Neuronal stem cell (in vitro differentiated cells): ENCODE data around the gene INSR.

Source experiments
- DNase-seq: peaks from one replicate; pipeline ENCODE4 v3.0.0-alpha.2; 2013; ENCODE audit warnings: low spot score
- H2AFZ ChIP-seq: one replicate; pipeline ENCODE4 v1.6.1; 2013; ENCODE audit warnings: mild to moderate bottlenecking, low read length, inconsistent platforms
- H2AK5ac ChIP-seq: 2 replicates; pipeline ENCODE4 v1.6.1; 2013; ENCODE audit warnings: low read depth, mild to moderate bottlenecking, inconsistent platforms, low read length, moderate library complexity, mixed read lengths
- H2BK120ac ChIP-seq: 2 replicates; pipeline ENCODE4 v1.6.1; 2013; ENCODE audit warnings: low read depth, mild to moderate bottlenecking, inconsistent platforms, low read length, moderate library complexity, mixed read lengths
- H2BK12ac ChIP-seq: one replicate; pipeline ENCODE4 v1.6.1; 2013; ENCODE audit warnings: low read length, inconsistent platforms
- H2BK15ac ChIP-seq: 2 replicates; pipeline ENCODE4 v1.6.1; 2013; ENCODE audit warnings: mild to moderate bottlenecking, low read length, inconsistent platforms, mixed read lengths
- H2BK5ac ChIP-seq: one replicate; pipeline ENCODE4 v1.6.1; 2013; ENCODE audit warnings: inconsistent platforms, mild to moderate bottlenecking, low read length, moderate library complexity
- H3K14ac ChIP-seq: one replicate; pipeline ENCODE4 v1.6.1; 2013; ENCODE audit warnings: low read length, inconsistent platforms
- H3K18ac ChIP-seq: 2 replicates; pipeline ENCODE4 v1.6.1; 2013; ENCODE audit warnings: low read length, inconsistent platforms
- H3K23ac ChIP-seq: 2 replicates; pipeline ENCODE4 v1.6.1; 2013; ENCODE audit warnings: low read depth, mild to moderate bottlenecking, mixed read lengths, low read length, inconsistent platforms; ENCODE audit not compliant: poor library complexity
- H3K27ac ChIP-seq: replicated peaks from 3 replicates; pipeline ENCODE4 v1.5.1; 2013; ENCODE audit warnings: low read length, inconsistent platforms
- H3K27me3 ChIP-seq, 3 experiments: 2 replicates each; pipeline ENCODE4 v1.6.1; 2013; ENCODE audit warnings: low read length in 3 of 3, mild to moderate bottlenecking in 2 of 3, inconsistent platforms in 1 of 3, low read depth in 1 of 3, mixed read lengths in 1 of 3, moderate library complexity in 1 of 3; ENCODE audit not compliant: control insufficient read depth in 3 of 3, insufficient read depth in 3 of 3
- H3K36me3 ChIP-seq, 2 donors: replicated peaks in 1 of 2; 2 replicates each; pipeline ENCODE4 v1.6.1; 2013; ENCODE audit warnings: low read length in 2 of 2; ENCODE audit not compliant: control insufficient read depth in 2 of 2, insufficient read depth in 2 of 2
- H3K4ac ChIP-seq: 2 replicates; pipeline ENCODE4 v1.6.1; 2013; ENCODE audit warnings: inconsistent platforms, mild to moderate bottlenecking, low read length, moderate library complexity
- H3K4me1 ChIP-seq, 2 donors: 1 replicate in 1 of 2; 2 replicates in 1 of 2; pipeline ENCODE4 v1.6.1; 2013; ENCODE audit warnings: low read length in 2 of 2, low read depth in 1 of 2; ENCODE audit not compliant: control insufficient read depth in 2 of 2, insufficient read depth in 1 of 2
- H3K4me2 ChIP-seq: one replicate; pipeline ENCODE4 v1.6.1; 2013; ENCODE audit warnings: mild to moderate bottlenecking, low read length, inconsistent platforms; ENCODE audit not compliant: insufficient read depth, poor library complexity, severe bottlenecking
- H3K4me3 ChIP-seq, 2 donors: 2 replicates each; pipeline ENCODE4 v1.5.1; 2013; ENCODE audit warnings: low read length in 2 of 2, mild to moderate bottlenecking in 2 of 2, inconsistent platforms in 1 of 2, moderate library complexity in 1 of 2
- H3K79me1 ChIP-seq: one replicate; pipeline ENCODE4 v1.6.1; 2013; ENCODE audit warnings: low read depth, mild to moderate bottlenecking, inconsistent platforms, low read length, moderate library complexity
- H3K9ac ChIP-seq: one replicate; pipeline ENCODE4 v1.6.1; 2013; ENCODE audit warnings: mild to moderate bottlenecking, low read depth, low read length, inconsistent platforms; ENCODE audit not compliant: poor library complexity
- H3K9me3 ChIP-seq, 2 donors: replicated peaks in 1 of 2; 2 replicates each; pipeline versions ENCODE3 to v1.6.1; 2013; ENCODE audit warnings: low read length in 2 of 2, mild to moderate bottlenecking in 2 of 2, inconsistent platforms in 1 of 2, low read depth in 1 of 2, mixed read lengths in 1 of 2, moderate library complexity in 1 of 2; ENCODE audit not compliant: control insufficient read depth in 2 of 2, insufficient read depth in 1 of 2
- H4K8ac ChIP-seq: one replicate; pipeline ENCODE4 v1.6.1; 2013; ENCODE audit warnings: low read depth, mild to moderate bottlenecking, inconsistent platforms, low read length, moderate library complexity
- H4K91ac ChIP-seq: one replicate; pipeline ENCODE4 v1.6.1; 2013; ENCODE audit warnings: low read length, low read depth, mild to moderate bottlenecking, inconsistent platforms; ENCODE audit not compliant: poor library complexity
- WGBS, 2 donors: extraction: QIAGEN DNeasy Blood & Tissue Kit; methylation state at CpG; one replicate each; pipeline ENCODE4 v1.1.7; 2013; ENCODE audit warnings: missing lambda C conversion rate in 2 of 2, mixed read lengths in 1 of 2; ENCODE audit not compliant: insufficient read length in 2 of 2, insufficient replicate concordance in 1 of 2; ENCODE audit errors: extremely low coverage in 2 of 2; 5-methylcytosine and 5-hydroxymethylcytosine counted together

INSR gene

GRCh38 chr19:7242601-7243258 is 51.5 kb downstream of the INSR start:
- Histone ChIP-seq H3K27ac (no peak overlapping the region), H3K23ac (no peak overlapping the region), H2AFZ (no peak overlapping the region), H2BK12ac (no peak overlapping the region), H3K27me3 (no peaks in the 10 kb centered on the region), H3K36me3 (no peaks in the 10 kb centered on the region), H2BK120ac (no peak overlapping the region), H3K18ac (no peak overlapping the region), H2BK15ac (no peak overlapping the region), H3K4ac (no peak overlapping the region), H3K9me3 (peaks cover 7 to 23% of the 10 kb centered on the region in 2 donors), H4K91ac (no peak overlapping the region), H3K4me3 (no peak overlapping the region), H2AK5ac (no peak overlapping the region), H3K4me1 (no peaks in the 10 kb centered on the region), H4K8ac (no peak overlapping the region), H2BK5ac (no peak overlapping the region), H3K9ac (no peak overlapping the region), H3K14ac (no peak overlapping the region), H3K79me1 (no peaks in the 10 kb centered on the region), H3K4me2 (no peak overlapping the region)
- no peak for DNase-seq
- no CpG with 5 or more reads among the region's 9 CpGs for WGBS, 2 donors

GRCh38 chr19:7238051-7238450 is 56.2 kb downstream of the INSR start:
- Histone ChIP-seq H3K4ac (no peak overlapping the region), H3K14ac (no peak overlapping the region)
- no peak for DNase-seq

GRCh38 chr19:7236153-7236552 is 58.1 kb downstream of the INSR start:
- Histone ChIP-seq H3K4me1 (no peaks in the 10 kb centered on the region), H3K4me3 (no peak overlapping the region), H3K14ac (no peak overlapping the region), H3K27ac (no peak overlapping the region), H2AK5ac (no peak overlapping the region), H4K91ac (no peak overlapping the region), H2BK120ac (no peak overlapping the region), H3K27me3 (no peaks in the 10 kb centered on the region), H4K8ac (no peak overlapping the region), H3K4ac (no peak overlapping the region), H2BK12ac (no peak overlapping the region), H3K9me3 (peaks cover 2 to 11% of the 10 kb centered on the region in 2 donors), H3K23ac (no peak overlapping the region), H2BK5ac (no peak overlapping the region), H3K9ac (no peak overlapping the region), H2AFZ (no peak overlapping the region), H3K79me1 (no peaks in the 10 kb centered on the region), H2BK15ac (no peak overlapping the region), H3K4me2 (no peak overlapping the region), H3K18ac (no peak overlapping the region), H3K36me3 (no peaks in the 10 kb centered on the region)
- no CpG with 5 or more reads among the region's 5 CpGs for WGBS, 2 donors
- no peak for DNase-seq

More at GRCh38 chr19:7238051-7238450, 56.2 kb downstream of the INSR start:
- no CpG with 5 or more reads among the region's 4 CpGs for WGBS, 2 donors
- H4K91ac ChIP-seq, result no peak overlapping the region
- H3K18ac ChIP-seq, result no peak overlapping the region
- no peak overlapping the region for H2BK120ac ChIP-seq
- no peaks in the 10 kb centered on the region for H3K79me1 ChIP-seq
- H2BK5ac ChIP-seq, result no peak overlapping the region
- H3K27me3 ChIP-seq, result no peaks in the 10 kb centered on the region
- no peaks in the 10 kb centered on the region for H3K4me1 ChIP-seq
- H2BK15ac ChIP-seq, result no peak overlapping the region
- no peak overlapping the region for H3K27ac ChIP-seq
- H3K9me3 ChIP-seq, result peaks cover 2 to 11% of the 10 kb centered on the region in 2 donors
- no peak overlapping the region for H4K8ac ChIP-seq
- H3K23ac ChIP-seq, result no peak overlapping the region
- no peak overlapping the region for H3K4me3 ChIP-seq
- no peak overlapping the region for H2AK5ac ChIP-seq
- H3K36me3 ChIP-seq, result no peaks in the 10 kb centered on the region
- H3K9ac ChIP-seq, result no peak overlapping the region
- H2BK12ac ChIP-seq, result no peak overlapping the region
- H3K4me2 ChIP-seq, result no peak overlapping the region
- no peak overlapping the region for H2AFZ ChIP-seq

GRCh38 chr19:7230826-7231225 is 63.4 kb downstream of the INSR start:
- Histone ChIP-seq H2AFZ (no peak overlapping the region), H3K9me3 (no peaks in the 10 kb centered on the region), H3K23ac (no peak overlapping the region), H3K27ac (no peak overlapping the region), H2BK15ac (no peak overlapping the region), H3K4me2 (no peak overlapping the region), H3K4ac (no peak overlapping the region), H3K4me3 (no peak overlapping the region), H4K8ac (no peak overlapping the region), H3K4me1 (no peaks in the 10 kb centered on the region), H2BK5ac (no peak overlapping the region), H2BK12ac (no peak overlapping the region), H4K91ac (no peak overlapping the region), H2AK5ac (no peak overlapping the region), H3K14ac (no peak overlapping the region), H2BK120ac (no peak overlapping the region), H3K9ac (no peak overlapping the region), H3K79me1 (peaks cover 5% of the 10 kb centered on the region), H3K36me3 (no peaks in the 10 kb centered on the region), H3K18ac (no peak overlapping the region), H3K27me3 (no peaks in the 10 kb centered on the region)
- DNase-seq, result no peak
- WGBS, 2 donors, result no CpG with 5 or more reads among the region's 9 CpGs
